ENCODE data around the gene NFATC1.
"Not testable (repeated sequence)": the region's sequence is repeated elsewhere in the genome, so short reads cannot be mapped to it uniquely, and the experiment has no call there.

- not testable (repeated sequence) for TF ChIP-seq CTCF, POLR2AphosphoS5, POLR2A (IDR thresholded peaks at IDR 0.05)
These were observed 19.1 kb upstream of the NFATC1 start for GRCh38 chr18:79376661-79377060.
